ENCODE results near the gene PLAC1.

PLAC1 gene

GRCh38 chrX:134543288-134543687 lies 115.0 kb downstream of the PLAC1 start:
- no peaks in the 10 kb centered on the region for H3K9me3 ChIP-seq (ENCODE audit: control insufficient read depth, insufficient read depth, low read length)
- no peaks in the 10 kb centered on the region for H3K36me3 ChIP-seq (ENCODE audit: insufficient read depth, low read length)
- H3K4me1 ChIP-seq (ENCODE audit: insufficient read depth, low read length), result peaks cover 25% of the 10 kb centered on the region
- H3K9ac ChIP-seq (ENCODE audit: low read depth, low read length), result no peak overlapping the region

DNA sequence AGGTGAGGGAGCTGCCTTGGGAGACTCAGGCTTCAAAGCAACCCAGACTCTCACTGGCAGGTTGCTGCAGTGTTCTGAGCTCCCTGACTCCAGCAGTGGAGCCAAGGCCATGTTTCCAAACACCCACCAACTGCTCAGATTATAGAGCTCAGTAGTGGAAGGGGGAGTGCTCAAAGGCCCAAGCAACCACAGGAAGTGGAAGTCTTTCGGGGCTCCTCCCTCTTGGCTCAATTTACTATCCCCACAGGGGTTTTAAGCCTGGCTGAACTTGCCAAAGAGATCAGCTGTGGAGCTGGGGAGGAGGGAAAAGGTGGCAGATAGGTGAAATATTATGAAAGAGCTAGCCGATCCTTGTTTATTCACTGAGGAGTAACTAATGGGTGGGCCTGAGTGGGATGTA lies 115.8 kb downstream of the PLAC1 start:
- Histone ChIP-seq H3K36me3 (ENCODE audit: insufficient read depth, low read length) (no peaks in the 10 kb centered on the region), H3K9ac (ENCODE audit: low read depth, low read length) (no peak overlapping the region; the same call in 1 of the 2 replicates), H3K9me3 (ENCODE audit: control insufficient read depth, insufficient read depth, low read length) (no peaks in the 10 kb centered on the region), H3K4me1 (ENCODE audit: insufficient read depth, low read length) (peaks cover 29% of the 10 kb centered on the region)

GRCh38 chrX:134541906-134542305 lies 116.4 kb downstream of the PLAC1 start:
- Histone ChIP-seq H3K36me3 (ENCODE audit: insufficient read depth, low read length) (no peaks in the 10 kb centered on the region), H3K4me1 (ENCODE audit: insufficient read depth, low read length) (peaks cover 33% of the 10 kb centered on the region), H3K9me3 (ENCODE audit: control insufficient read depth, insufficient read depth, low read length) (no peaks in the 10 kb centered on the region), H3K9ac (ENCODE audit: low read depth, low read length) (no peak overlapping the region)

DNA sequence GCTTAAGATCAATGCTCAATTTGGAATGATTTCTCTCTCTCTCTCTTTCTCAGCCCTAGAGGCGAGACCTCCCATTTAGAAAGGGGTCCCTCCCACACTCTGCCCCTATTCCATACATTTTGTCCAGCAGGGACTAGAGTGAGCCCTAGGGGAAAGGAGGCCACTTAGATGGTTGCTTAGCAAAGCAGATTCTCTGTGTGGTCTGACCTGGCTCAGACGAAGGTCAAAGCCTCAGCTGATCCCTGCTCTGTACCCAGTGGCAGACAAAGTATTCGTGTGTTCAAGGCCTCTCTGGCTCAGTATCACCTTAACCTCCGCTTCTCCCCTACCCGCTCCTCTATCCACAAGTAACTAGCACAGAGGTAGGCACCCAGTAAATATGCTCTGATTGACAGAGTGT lies 120.0 kb downstream of the PLAC1 start:
- no peaks in the 10 kb centered on the region; the same call in 1 of the 2 replicates for H3K9me3 ChIP-seq (ENCODE audit: control insufficient read depth, insufficient read depth, low read length)
- peaks cover 38% of the 10 kb centered on the region for H3K4me1 ChIP-seq (ENCODE audit: insufficient read depth, low read length)
- H3K9ac ChIP-seq (ENCODE audit: low read depth, low read length), result no peak overlapping the region
- no peaks in the 10 kb centered on the region for H3K36me3 ChIP-seq (ENCODE audit: insufficient read depth, low read length)

GRCh38 chrX:134537179-134537955 lies 120.9 kb downstream of the PLAC1 start:
- Histone ChIP-seq H3K9me3 (ENCODE audit: control insufficient read depth, insufficient read depth, low read length) (no peaks in the 10 kb centered on the region; the same call in 1 of the 2 replicates), H3K36me3 (ENCODE audit: insufficient read depth, low read length) (no peaks in the 10 kb centered on the region), H3K9ac (ENCODE audit: low read depth, low read length) (no peak overlapping the region; the same call in 1 of the 2 replicates), H3K4me1 (ENCODE audit: insufficient read depth, low read length) (peaks cover 33% of the 10 kb centered on the region)

DNA sequence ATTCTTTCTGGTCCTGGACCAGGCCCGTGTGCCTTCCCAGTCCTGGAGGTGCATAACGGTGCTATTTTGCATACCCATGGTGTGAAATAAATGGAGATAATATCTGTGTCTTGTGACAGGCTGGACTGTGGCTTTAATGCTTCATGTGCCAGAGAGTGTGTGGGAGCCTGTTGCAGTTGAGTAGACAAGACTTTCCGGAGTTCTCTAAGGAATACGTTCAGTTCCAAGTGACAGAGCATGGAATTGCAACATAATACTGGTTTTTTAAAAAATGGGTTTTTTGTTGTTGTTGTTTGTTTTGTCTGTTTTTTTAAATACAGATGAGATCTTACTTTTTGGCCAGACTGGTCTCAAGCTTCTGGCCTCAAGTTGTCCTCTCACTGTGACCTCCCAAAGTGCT lies 124.3 kb downstream of the PLAC1 start:
- Histone ChIP-seq H3K9ac (ENCODE audit: low read depth, low read length) (no peak overlapping the region), H3K36me3 (ENCODE audit: insufficient read depth, low read length) (no peaks in the 10 kb centered on the region), H3K4me1 (ENCODE audit: insufficient read depth, low read length) (peaks cover 35% of the 10 kb centered on the region), H3K9me3 (ENCODE audit: control insufficient read depth, insufficient read depth, low read length) (no peaks in the 10 kb centered on the region; the same call in 1 of the 2 replicates)

GRCh38 chrX:134533352-134533751 lies 124.9 kb downstream of the PLAC1 start:
- no peaks in the 10 kb centered on the region; the same call in 1 of the 2 replicates for H3K9me3 ChIP-seq (ENCODE audit: control insufficient read depth, insufficient read depth, low read length)
- no peak overlapping the region for H3K9ac ChIP-seq (ENCODE audit: low read depth, low read length)
- peaks cover 41% of the 10 kb centered on the region for H3K4me1 ChIP-seq (ENCODE audit: insufficient read depth, low read length)
- no peaks in the 10 kb centered on the region for H3K36me3 ChIP-seq (ENCODE audit: insufficient read depth, low read length)

- Histone ChIP-seq H3K9ac (ENCODE audit: low read depth, low read length) (no peak overlapping the region), H3K36me3 (ENCODE audit: insufficient read depth, low read length) (no peaks in the 10 kb centered on the region), H3K9me3 (ENCODE audit: control insufficient read depth, insufficient read depth, low read length) (no peaks in the 10 kb centered on the region), H3K4me1 (ENCODE audit: insufficient read depth, low read length) (peaks cover 33% of the 10 kb centered on the region)
Observed at GRCh38 chrX:134530845-134531244, 127.4 kb downstream of the PLAC1 start.

- no peaks in the 10 kb centered on the region for H3K9me3 ChIP-seq (ENCODE audit: control insufficient read depth, insufficient read depth, low read length)
- H3K9ac ChIP-seq (ENCODE audit: low read depth, low read length), result no peak overlapping the region
- H3K4me1 ChIP-seq (ENCODE audit: insufficient read depth, low read length), result peaks cover 31% of the 10 kb centered on the region
- no peaks in the 10 kb centered on the region for H3K36me3 ChIP-seq (ENCODE audit: insufficient read depth, low read length)
Observed at GRCh38 chrX:134529481-134529880, 128.8 kb downstream of the PLAC1 start.

DNA sequence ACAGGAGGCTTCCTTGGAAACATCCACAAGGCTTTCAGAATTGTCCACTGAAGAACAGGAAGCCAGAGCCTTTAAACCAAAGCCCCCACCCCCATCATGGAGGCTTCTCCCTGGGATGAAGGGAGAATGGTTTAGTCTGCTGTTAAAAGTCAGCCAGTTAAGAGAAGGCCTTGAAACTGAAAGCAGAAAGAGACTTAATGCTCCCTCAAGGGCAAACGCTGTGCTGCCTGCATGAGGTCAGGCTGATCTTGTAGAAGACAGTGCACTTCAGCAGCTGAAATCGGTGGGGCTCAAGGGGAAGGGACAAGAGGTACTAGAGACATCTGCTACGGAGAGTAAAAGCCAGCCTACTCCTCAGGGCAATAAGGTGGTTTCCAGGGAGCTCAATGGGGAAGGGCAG lies 129.3 kb downstream of the PLAC1 start:
- Histone ChIP-seq H3K9ac (ENCODE audit: low read depth, low read length) (no peak overlapping the region), H3K9me3 (ENCODE audit: control insufficient read depth, insufficient read depth, low read length) (no peaks in the 10 kb centered on the region), H3K36me3 (ENCODE audit: insufficient read depth, low read length) (no peaks in the 10 kb centered on the region), H3K4me1 (ENCODE audit: insufficient read depth, low read length) (peaks cover 30% of the 10 kb centered on the region)

DNA sequence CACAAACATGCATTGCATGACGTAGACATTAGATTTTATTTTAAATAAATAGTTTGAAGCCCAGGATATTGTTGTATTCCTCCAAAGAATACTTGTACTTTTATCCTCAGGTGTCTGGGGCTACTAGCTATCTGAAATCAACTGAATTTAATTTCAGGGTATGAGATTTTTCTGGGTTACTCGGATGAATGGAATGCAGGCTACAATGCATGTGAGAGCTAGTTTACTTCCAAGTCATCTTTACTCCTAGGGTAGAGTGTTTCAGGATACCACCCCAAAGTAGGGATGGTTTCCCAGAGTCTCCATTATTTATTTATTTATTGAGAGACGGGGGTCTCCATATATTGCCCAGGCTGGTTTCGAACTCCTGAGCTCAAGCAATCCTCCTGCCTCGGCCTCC lies 131.9 kb downstream of the PLAC1 start:
- H3K4me1 ChIP-seq (ENCODE audit: insufficient read depth, low read length), result peaks cover 21% of the 10 kb centered on the region
- H3K9me3 ChIP-seq (ENCODE audit: control insufficient read depth, insufficient read depth, low read length), result no peaks in the 10 kb centered on the region
- no peak overlapping the region for H3K9ac ChIP-seq (ENCODE audit: low read depth, low read length)
- H3K36me3 ChIP-seq (ENCODE audit: insufficient read depth, low read length), result no peaks in the 10 kb centered on the region

DNA sequence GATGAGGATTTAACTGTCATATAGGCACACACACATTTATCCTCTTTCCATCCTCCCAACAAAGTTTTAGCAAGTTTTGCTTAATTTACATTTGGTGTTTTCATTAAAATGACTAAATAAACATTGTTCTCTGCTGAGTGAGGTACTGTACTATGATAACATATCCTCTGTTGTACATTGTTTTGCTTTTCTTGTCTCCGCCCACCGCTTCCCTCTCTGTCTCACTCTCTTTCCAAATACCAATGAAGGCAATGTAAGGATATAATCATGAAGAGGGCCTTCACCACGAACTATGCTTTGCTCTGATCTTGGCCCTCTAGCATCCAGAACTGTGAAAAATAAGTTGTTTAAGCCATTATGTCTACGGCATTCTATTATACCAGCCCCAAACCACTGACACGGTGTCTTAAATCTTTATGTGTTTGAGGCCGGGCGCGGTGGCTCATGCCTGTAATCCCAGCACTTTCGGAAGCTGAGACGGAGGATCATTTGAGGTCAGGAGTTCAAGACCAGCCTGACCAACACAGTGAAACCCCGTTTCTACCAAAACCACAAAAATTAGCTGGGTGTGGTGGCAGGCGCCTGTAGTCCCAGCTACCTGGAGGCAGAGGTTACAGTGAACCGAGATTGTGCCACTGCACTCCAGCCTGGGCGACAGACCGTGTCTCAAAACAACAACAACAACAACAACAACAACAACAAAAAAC lies 133.0 kb downstream of the PLAC1 start:
- Histone ChIP-seq H3K36me3 (ENCODE audit: insufficient read depth, low read length) (no peaks in the 10 kb centered on the region), H3K9ac (ENCODE audit: low read depth, low read length) (no peak overlapping the region), H3K9me3 (ENCODE audit: control insufficient read depth, insufficient read depth, low read length) (no peaks in the 10 kb centered on the region), H3K4me1 (ENCODE audit: insufficient read depth, low read length) (peaks cover 21% of the 10 kb centered on the region)

DNA sequence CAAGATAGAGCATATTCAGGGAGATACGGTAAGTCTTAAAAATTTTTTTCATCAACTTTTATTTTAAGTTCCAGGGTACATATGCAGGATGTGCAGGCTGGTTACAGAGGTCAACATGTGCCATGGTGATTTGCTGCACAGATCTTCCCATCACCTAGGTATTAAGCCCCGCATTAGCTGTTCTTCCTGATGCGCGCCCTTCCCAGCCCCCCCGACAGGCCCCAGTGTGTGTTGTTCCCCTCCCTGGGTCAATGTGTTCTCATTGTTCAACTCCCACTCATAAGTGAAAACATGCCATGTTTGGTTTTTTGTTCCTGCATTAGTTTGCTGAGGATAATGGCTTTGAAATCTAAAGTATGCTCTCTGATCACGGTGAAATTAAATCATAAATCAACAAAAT lies 134.1 kb downstream of the PLAC1 start:
- Histone ChIP-seq H3K36me3 (ENCODE audit: insufficient read depth, low read length) (no peaks in the 10 kb centered on the region), H3K9me3 (ENCODE audit: control insufficient read depth, insufficient read depth, low read length) (no peaks in the 10 kb centered on the region), H3K4me1 (ENCODE audit: insufficient read depth, low read length) (peaks cover 18% of the 10 kb centered on the region), H3K9ac (ENCODE audit: low read depth, low read length) (no peak overlapping the region)

GRCh38 chrX:134520860-134521390 lies 137.3 kb downstream of the PLAC1 start:
- no peak overlapping the region for H3K9ac ChIP-seq (ENCODE audit: low read depth, low read length)
- H3K36me3 ChIP-seq (ENCODE audit: insufficient read depth, low read length), result no peaks in the 10 kb centered on the region
- H3K9me3 ChIP-seq (ENCODE audit: control insufficient read depth, insufficient read depth, low read length), result no peaks in the 10 kb centered on the region
- H3K4me1 ChIP-seq (ENCODE audit: insufficient read depth, low read length), result no peaks in the 10 kb centered on the region; the same call in 1 of the 2 replicates

Measured in ES-I3 (cell line).